Measurements from ENCODE around the gene PLEKHM1.

The PLEKHM1 gene

GRCh38 chr17:45393411-45393810 lies 97.1 kb downstream of the PLEKHM1 start:
- H3K4me2 ChIP-seq, result no peak overlapping the region
- H3K4me1 ChIP-seq, result peaks cover 17 to 54% (median 38%) of the 10 kb centered on the region in 10 experiments; a peak in 19 of 20 replicates
- no peak overlapping the region for H3K27ac ChIP-seq
- H3K4me3 ChIP-seq, result no peak overlapping the region
- H3K27me3 ChIP-seq, result no peaks in the 10 kb centered on the region
- no peak overlapping the region for H3K9ac ChIP-seq
- H3K36me3 ChIP-seq, result peaks cover 32 to 52% (median 49%) of the 10 kb centered on the region in 11 experiments
- no peaks in the 10 kb centered on the region for H3K9me3 ChIP-seq (replicated peaks in 1 of 11)
- H4K20me1 ChIP-seq, result peaks cover 0 to 64% (median 29%) of the 10 kb centered on the region in 11 experiments; a peak in 15 of 22 replicates
- no peak for TF ChIP-seq Cebpa-rat (IDR thresholded peaks at IDR 0.05)

GRCh38 chr17:45391918-45392317 lies 98.6 kb downstream of the PLEKHM1 start:
- no peak overlapping the region for H3K9ac ChIP-seq
- H3K27ac ChIP-seq, result no peak overlapping the region
- H3K36me3 ChIP-seq, result peaks cover 17 to 37% (median 34%) of the 10 kb centered on the region in 11 experiments

GRCh38 chr17:45391291-45391690 lies 99.2 kb downstream of the PLEKHM1 start:
- Histone ChIP-seq H3K36me3 (peaks cover 11 to 31% (median 28%) of the 10 kb centered on the region in 11 experiments), H4K20me1 (peaks cover 0 to 43% (median 14%) of the 10 kb centered on the region in 11 experiments; a peak in 13 of 22 replicates), H3K4me1 (peaks cover 17 to 63% (median 47%) of the 10 kb centered on the region in 10 experiments; a peak in 19 of 20 replicates), H3K4me3 (no peak overlapping the region), H3K9ac (no peak overlapping the region), H3K9me3 (replicated peaks in 1 of 11) (no peaks in the 10 kb centered on the region), H3K27me3 (no peaks in the 10 kb centered on the region), H3K4me2 (peak overlapping the region in 9 of 11 experiments; percentile 23 to 68 (median 56); a peak in 15 of 22 replicates), H3K27ac (no peak overlapping the region)
- TF ChIP-seq Cebpa-rat (IDR thresholded peaks at IDR 0.05), result no peak

More at GRCh38 chr17:45391918-45392317, 98.6 kb downstream of the PLEKHM1 start:
- no peak overlapping the region for H3K4me3 ChIP-seq
- peak overlapping the region in 8 of 11 experiments; percentile 27 to 68 (median 57); a peak in 13 of 22 replicates for H3K4me2 ChIP-seq
- H3K4me1 ChIP-seq, result peaks cover 17 to 57% (median 41%) of the 10 kb centered on the region in 10 experiments; a peak in 19 of 20 replicates
- peaks cover 0 to 49% (median 20%) of the 10 kb centered on the region in 11 experiments; a peak in 15 of 22 replicates for H4K20me1 ChIP-seq
- TF ChIP-seq Cebpa-rat (IDR thresholded peaks at IDR 0.05), result no peak
- H3K27me3 ChIP-seq, result no peaks in the 10 kb centered on the region
- H3K9me3 ChIP-seq (replicated peaks in 1 of 11), result no peaks in the 10 kb centered on the region

GRCh38 chr17:45389354-45389753 lies 101.2 kb downstream of the PLEKHM1 start:
- Histone ChIP-seq H3K27ac (no peak overlapping the region), H3K4me2 (peak overlapping the region in 6 of 11 experiments; percentile 2 to 45 (median 20); a peak in 4 of 22 replicates), H4K20me1 (peaks cover 2 to 34% (median 10%) of the 10 kb centered on the region in 11 experiments; a peak in 13 of 22 replicates), H3K27me3 (no peaks in the 10 kb centered on the region), H3K36me3 (peaks cover 0 to 12% (median 10%) of the 10 kb centered on the region in 11 experiments; a peak in 17 of 22 replicates), H3K9me3 (replicated peaks in 1 of 11) (no peaks in the 10 kb centered on the region), H3K4me3 (no peak overlapping the region), H3K4me1 (peaks cover 15 to 72% (median 53%) of the 10 kb centered on the region in 10 experiments), H3K9ac (no peak overlapping the region)
- TF ChIP-seq Cebpa-rat (IDR thresholded peaks at IDR 0.05), result no peak

- H3K27ac ChIP-seq, result no peak overlapping the region
- H3K4me1 ChIP-seq, result peaks cover 21 to 72% (median 56%) of the 10 kb centered on the region in 10 experiments
- H3K36me3 ChIP-seq, result peaks cover 0 to 6% (median 4%) of the 10 kb centered on the region in 11 experiments; a peak in 11 of 22 replicates
- H3K9me3 ChIP-seq (replicated peaks in 1 of 11), result no peaks in the 10 kb centered on the region
- peak overlapping the region in 6 of 11 experiments; percentile 2 to 45 (median 20); a peak in 4 of 22 replicates for H3K4me2 ChIP-seq
- H4K20me1 ChIP-seq, result peaks cover 0 to 30% (median 10%) of the 10 kb centered on the region in 11 experiments; a peak in 9 of 22 replicates
- no peak overlapping the region for H3K4me3 ChIP-seq
- H3K9ac ChIP-seq, result no peak overlapping the region; a peak in 1 of 22 replicates
- TF ChIP-seq Cebpa-rat (IDR thresholded peaks at IDR 0.05), result no peak
- H3K27me3 ChIP-seq, result no peaks in the 10 kb centered on the region
These were observed 101.8 kb downstream of the PLEKHM1 start for GRCh38 chr17:45388604-45389325.

GRCh38 chr17:45387739-45388138 lies 102.8 kb downstream of the PLEKHM1 start:
- Histone ChIP-seq H3K9me3 (replicated peaks in 1 of 11) (no peaks in the 10 kb centered on the region), H3K9ac (no peak overlapping the region), H3K27ac (no peak overlapping the region), H4K20me1 (peaks cover 0 to 22% (median 8%) of the 10 kb centered on the region in 11 experiments; a peak in 8 of 22 replicates), H3K4me1 (peaks cover 24 to 78% (median 65%) of the 10 kb centered on the region in 10 experiments), H3K27me3 (no peaks in the 10 kb centered on the region), H3K4me2 (no peak overlapping the region), H3K36me3 (no peaks in the 10 kb centered on the region), H3K4me3 (no peak overlapping the region)
- no peak for TF ChIP-seq Cebpa-rat (IDR thresholded peaks at IDR 0.05)

GRCh38 chr17:45386178-45386577 lies 104.3 kb downstream of the PLEKHM1 start:
- Histone ChIP-seq H4K20me1 (peaks cover 0 to 13% (median 6%) of the 10 kb centered on the region in 11 experiments; a peak in 6 of 22 replicates), H3K27me3 (no peaks in the 10 kb centered on the region), H3K9me3 (replicated peaks in 1 of 11) (no peaks in the 10 kb centered on the region), H3K4me3 (no peak overlapping the region; a peak in 1 of 20 replicates), H3K4me1 (peaks cover 25 to 78% (median 62%) of the 10 kb centered on the region in 10 experiments), H3K36me3 (no peaks in the 10 kb centered on the region), H3K9ac (peak overlapping the region in 4 of 11 experiments; percentile 26 to 46 (median 40); a peak in 4 of 22 replicates), H3K27ac (peak overlapping the region in 4 of 11 experiments; percentile 29 to 60 (median 44); a peak in 7 of 22 replicates), H3K4me2 (peak overlapping the region in 9 of 11 experiments; percentile 66 to 95 (median 86); a peak in 18 of 22 replicates)
- TF ChIP-seq Cebpa-rat (IDR thresholded peaks at IDR 0.05), result peak in 2 of 11 experiments; percentile 39 to 43; a peak in 1 of 22 replicates

All from BLaER1 treated with 17β-estradiol and CSF1 and Interleukin-3, amounts not matched to agents 10 nM and 100 nM (cell line).